Neutrophil (primary cell): Measurements from ENCODE around the gene RAB40C.

Experiments
- H3K27ac ChIP-seq: fragments of 200-600 bp; sonication (generic); 2 replicates; pipeline ENCODE4 v1.5.1; 2016; ENCODE audit warnings: mild to moderate bottlenecking, moderate library complexity
- H3K27me3 ChIP-seq: fragments of 200-600 bp; sonication (generic); 2 replicates; pipeline ENCODE4 v1.6.0; 2016; ENCODE audit warnings: mild to moderate bottlenecking
- H3K36me3 ChIP-seq: fragments of 200-600 bp; sonication (generic); 2 replicates; pipeline ENCODE4 v1.5.1; 2017
- H3K4me1 ChIP-seq, 2 experiments: fragments of 200-600 bp in 1 of 2; sonication (generic) in 1 of 2; 1 replicate in 1 of 2; 2 replicates in 1 of 2; pipeline versions ENCODE4 v1.5.1 to v1.6.1; 2013 to 2016; ENCODE audit warnings: low read depth in 1 of 2, low read length in 1 of 2, mild to moderate bottlenecking in 1 of 2, moderate library complexity in 1 of 2; ENCODE audit not compliant: control insufficient read depth in 1 of 2, insufficient read depth in 1 of 2
- H3K4me3 ChIP-seq, 2 experiments: fragments of 200-600 bp in 1 of 2; sonication (generic) in 1 of 2; 1 replicate in 1 of 2; 2 replicates in 1 of 2; pipeline ENCODE4 v1.5.1; 2013 to 2016; ENCODE audit warnings: low read depth in 1 of 2, low read length in 1 of 2, mild to moderate bottlenecking in 1 of 2, moderate library complexity in 1 of 2
- H3K9me3 ChIP-seq: fragments of 200-600 bp; sonication (generic); 2 replicates; pipeline ENCODE4 v1.5.1; 2016
- CTCF ChIP-seq: fragments of 200-600 bp; sonication (generic); IDR thresholded peaks from 2 replicates; pipeline ENCODE4 v1.5.1; 2016; ENCODE audit warnings: antibody characterized with exemption

RAB40C gene

GRCh38 chr16:662095-662494 is 72.2 kb downstream of the RAB40C start:
- Histone ChIP-seq H3K4me1 (peaks cover 9 to 13% of the 10 kb centered on the region in 2 experiments), H3K27me3 (no peaks in the 10 kb centered on the region), H3K27ac (no peak overlapping the region), H3K36me3 (no peaks in the 10 kb centered on the region), H3K9me3 (no peaks in the 10 kb centered on the region), H3K4me3 (no peak overlapping the region)
- no peak for TF ChIP-seq CTCF

DNA sequence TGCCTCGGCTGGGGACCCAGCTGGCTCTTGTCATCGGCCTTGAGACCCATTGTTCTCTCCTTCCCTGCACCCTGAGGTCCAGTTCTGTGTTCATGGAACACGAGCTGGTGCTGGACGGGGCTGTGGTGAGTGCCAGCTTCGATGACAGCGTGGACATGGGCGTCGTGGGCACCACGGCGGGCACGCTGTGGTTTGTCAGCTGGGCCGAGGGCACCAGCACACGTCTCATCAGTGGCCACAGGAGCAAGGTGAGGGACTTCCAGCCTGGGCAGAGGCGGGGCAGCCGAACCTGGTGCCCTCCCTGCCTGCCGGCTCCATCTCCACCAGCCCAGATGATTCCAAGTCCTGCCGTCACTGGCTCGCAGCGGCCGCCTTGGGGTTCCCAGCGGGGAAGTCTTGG is 72.7 kb downstream of the RAB40C start:
- Histone ChIP-seq H3K27me3 (no peaks in the 10 kb centered on the region), H3K4me3 (no peak overlapping the region), H3K36me3 (no peaks in the 10 kb centered on the region), H3K27ac (no peak overlapping the region), H3K4me1 (peaks cover 13 to 16% of the 10 kb centered on the region in 2 experiments), H3K9me3 (no peaks in the 10 kb centered on the region)
- no peak for TF ChIP-seq CTCF

- H3K27me3 ChIP-seq = no peaks in the 10 kb centered on the region
- peaks cover 17 to 22% of the 10 kb centered on the region in 2 experiments for H3K4me1 ChIP-seq
- H3K36me3 ChIP-seq = peaks cover 25% of the 10 kb centered on the region
- no peaks in the 10 kb centered on the region for H3K9me3 ChIP-seq
- H3K27ac ChIP-seq = no peak overlapping the region
- no peak overlapping the region for H3K4me3 ChIP-seq
- TF ChIP-seq CTCF = no peak
Observed at GRCh38 chr16:666572-666971, 76.7 kb downstream of the RAB40C start.

DNA sequence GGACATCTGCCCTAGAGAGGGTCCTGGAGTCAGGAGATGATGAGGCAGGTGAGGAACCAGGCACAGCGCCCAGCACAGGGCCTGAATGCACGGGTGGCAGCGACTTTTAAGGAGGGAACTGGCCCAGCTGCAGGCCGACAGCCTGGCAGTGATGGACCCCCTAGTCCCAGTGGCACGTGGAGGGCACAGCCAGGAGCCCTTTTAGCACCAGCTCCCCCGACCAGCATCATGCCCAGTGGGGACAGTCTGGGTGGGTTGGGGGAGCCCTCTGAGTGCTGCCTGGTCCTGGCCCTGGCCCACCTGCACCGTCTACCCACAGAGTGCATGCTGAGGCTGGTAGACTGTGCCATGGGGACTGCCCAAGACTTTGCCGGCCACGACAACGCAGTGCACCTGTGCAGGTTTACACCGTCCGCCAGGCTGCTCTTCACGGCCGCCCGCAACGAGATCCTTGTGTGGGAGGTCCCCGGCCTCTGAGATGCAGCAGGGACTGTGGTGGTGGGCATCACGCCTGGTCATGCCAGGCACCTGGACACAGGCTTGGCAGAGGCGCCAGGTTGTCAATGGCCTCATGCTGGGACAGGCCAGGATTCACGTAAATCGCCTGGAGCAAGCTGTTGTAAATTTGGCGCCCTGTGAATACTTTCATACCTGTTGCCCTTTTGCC is 77.4 kb downstream of the RAB40C start:
- H3K4me3 ChIP-seq = peak overlapping the region; percentile 68 to 98
- no peak for TF ChIP-seq CTCF
- H3K27ac ChIP-seq = peak overlapping the region; percentile 83
- peaks cover 32% of the 10 kb centered on the region for H3K36me3 ChIP-seq
- H3K4me1 ChIP-seq = peaks cover 17 to 22% of the 10 kb centered on the region in 2 experiments
- H3K9me3 ChIP-seq = no peaks in the 10 kb centered on the region
- no peaks in the 10 kb centered on the region for H3K27me3 ChIP-seq

- H3K4me1 ChIP-seq = peaks cover 17 to 22% of the 10 kb centered on the region in 2 experiments
- H3K36me3 ChIP-seq = peaks cover 39% of the 10 kb centered on the region
- H3K9me3 ChIP-seq = no peaks in the 10 kb centered on the region
- peak within 1 kb of the TSS; percentile 68 to 98 for H3K4me3 ChIP-seq
- TF ChIP-seq CTCF = peak; percentile 99
- no peaks in the 10 kb centered on the region for H3K27me3 ChIP-seq
- H3K27ac ChIP-seq = peak within 1 kb of the TSS; percentile 83
Observed at GRCh38 chr16:667780-668518, 78.1 kb downstream of the RAB40C start, which contains the start of gene RHOT2. RHOT2 (plus strand) TSS chr16:668132; CDS start chr16:668200, 68 bp downstream.
